ENCODE data around the gene POU2AF3. TPM values are rescaled to one million over a fixed set of nuclear protein-coding genes. Genes with fewer than 3 reads are reported as not detected.

Gene POU2AF3
- total and polyA plus RNA-seq, 2 of the 4 experiments (the other 2 are of a cell fraction) = 0.17 TPM; not detected in 1

GRCh38 chr11:111329306-111330204 is 31.2 kb downstream of the POU2AF3 start:
- no peak overlapping the region for H2AK5ac ChIP-seq (ENCODE audit: low read depth, low read length)
- no peak overlapping the region for H2BK20ac ChIP-seq (ENCODE audit: low read depth, low read length)
- 68% methylated on average over 3 of the region's 7 CpGs; no CpG with 5 or more reads in 1 of the 2 experiments for WGBS, 2 experiments (ENCODE audit: extremely low coverage in 2 of 2, insufficient read length in 1 of 2)
- H4K20me1 ChIP-seq (ENCODE audit: insufficient read depth, low read length) = no peaks in the 10 kb centered on the region
- no peak for DNase-seq
- no peak for ATAC-seq (ENCODE audit: low read depth)
- no peak overlapping the region for H3K4me3 ChIP-seq (ENCODE audit: insufficient read depth, low read depth, low read length)
- H4K8ac ChIP-seq (ENCODE audit: low read depth in 2 of 2, low read length in 2 of 2) = no peak overlapping the region
- in situ Hi-C loops (cut with MboI; ENCODE audit: low sequenced_read_pairs) (no loop called here), intact Hi-C loops (cut with micrococcal nuclease) (no loop called here), dilution Hi-C loops (cut with HindIII; ENCODE audit: low sequenced_read_pairs, unreplicated experiment) (no loop called here)
- H3K4me2 ChIP-seq (ENCODE audit: low read depth, low read length) = no peak overlapping the region
- H2AK9ac ChIP-seq (replicated peaks; ENCODE audit: low read depth, low read length, poor library complexity) = no peak overlapping the region
- no peak overlapping the region for H3K14ac ChIP-seq (replicated peaks; ENCODE audit: low read depth, low read length)
- CTCF ChIA-PET = no interaction called here
- H3K18ac ChIP-seq (ENCODE audit: low read depth, low read length) = no peak overlapping the region
- H3K4me1 ChIP-seq (ENCODE audit: control insufficient read depth, insufficient read depth, low read length) = peaks cover 5% of the 10 kb centered on the region
- no peaks in the 10 kb centered on the region for H3K9me3 ChIP-seq (ENCODE audit: control insufficient read depth, insufficient read depth, low read length)
- POLR2A ChIA-PET (ENCODE audit: unreplicated experiment) = no interaction called here
- no peak overlapping the region for H4K5ac ChIP-seq (ENCODE audit: low read depth, low read length)
- no TSS peak for BruUV-seq (replicated peaks)
- H3K4ac ChIP-seq (ENCODE audit: low read depth, low read length) = no peak overlapping the region
- no peak overlapping the region for H2AFZ ChIP-seq (replicated peaks; ENCODE audit: low read length, poor library complexity)
- no peaks in the 10 kb centered on the region for H3K36me3 ChIP-seq (ENCODE audit: control insufficient read depth, insufficient read depth, low read length)
- H3K56ac ChIP-seq (ENCODE audit: extremely low read depth, insufficient read depth, low read length) = no peak overlapping the region; the same call in 1 of the 2 replicates
- no peak overlapping the region for H3K9ac ChIP-seq (ENCODE audit: low read depth, low read length)
- no peak overlapping the region for H2BK5ac ChIP-seq (ENCODE audit: low read depth, low read length, poor library complexity, severe bottlenecking)
- no peak overlapping the region for H3K23ac ChIP-seq (ENCODE audit: low read depth, low read length)
- no peaks in the 10 kb centered on the region for H3K79me1 ChIP-seq (ENCODE audit: low read depth in 1 of 2, low read length in 2 of 2)
- H3K27ac ChIP-seq (ENCODE audit: insufficient read depth, low read length) = no peak overlapping the region
- no peaks in the 10 kb centered on the region; the same call in 1 of the 2 replicates for H3K27me3 ChIP-seq (ENCODE audit: control insufficient read depth, insufficient read depth, low read length)
- H4K91ac ChIP-seq (ENCODE audit: insufficient read depth, low read depth, low read length) = no peak overlapping the region
- H2BK120ac ChIP-seq (ENCODE audit: low read depth, low read length) = no peak overlapping the region
- H2BK15ac ChIP-seq (ENCODE audit: low read depth, low read length) = no peak overlapping the region
- TF ChIP-seq POLR2A (IDR thresholded peaks at IDR 0.05; ENCODE audit: low read depth, low read length) (no peak), RFX5 (IDR thresholded peaks at IDR 0.05; ENCODE audit: low read depth, low read length) (no peak), FOS (IDR thresholded peaks at IDR 0.05; ENCODE audit: low read depth, low read length) (no peak), CTCF (conservative IDR thresholded peaks at IDR 0.05; ENCODE audit: low read depth, low read length) (no peak), BHLHE40 (IDR thresholded peaks at IDR 0.05; ENCODE audit: low read depth, low read length) (no peak), MAZ (IDR thresholded peaks at IDR 0.05; ENCODE audit: borderline replicate concordance, low read depth, low read length) (no peak), MAFK (IDR thresholded peaks at IDR 0.05; ENCODE audit: low read depth, low read length) (no peak), NFE2L2 (IDR thresholded peaks at IDR 0.05; ENCODE audit: low read depth, low read length) (no peak)
- H3K9me1 ChIP-seq (ENCODE audit: insufficient read depth, low read length) = peaks cover 2% of the 10 kb centered on the region; the same call in 1 of the 2 replicates

Data from IMR-90 (cell line).